Measurements from ENCODE around the gene SORCS1. TPM values are rescaled to one million over a fixed set of nuclear protein-coding genes. Genes with fewer than 3 reads are reported as not detected.

SORCS1 gene
- total RNA-seq, 1 donor from 2014 or later, result 13.6 TPM

DNA sequence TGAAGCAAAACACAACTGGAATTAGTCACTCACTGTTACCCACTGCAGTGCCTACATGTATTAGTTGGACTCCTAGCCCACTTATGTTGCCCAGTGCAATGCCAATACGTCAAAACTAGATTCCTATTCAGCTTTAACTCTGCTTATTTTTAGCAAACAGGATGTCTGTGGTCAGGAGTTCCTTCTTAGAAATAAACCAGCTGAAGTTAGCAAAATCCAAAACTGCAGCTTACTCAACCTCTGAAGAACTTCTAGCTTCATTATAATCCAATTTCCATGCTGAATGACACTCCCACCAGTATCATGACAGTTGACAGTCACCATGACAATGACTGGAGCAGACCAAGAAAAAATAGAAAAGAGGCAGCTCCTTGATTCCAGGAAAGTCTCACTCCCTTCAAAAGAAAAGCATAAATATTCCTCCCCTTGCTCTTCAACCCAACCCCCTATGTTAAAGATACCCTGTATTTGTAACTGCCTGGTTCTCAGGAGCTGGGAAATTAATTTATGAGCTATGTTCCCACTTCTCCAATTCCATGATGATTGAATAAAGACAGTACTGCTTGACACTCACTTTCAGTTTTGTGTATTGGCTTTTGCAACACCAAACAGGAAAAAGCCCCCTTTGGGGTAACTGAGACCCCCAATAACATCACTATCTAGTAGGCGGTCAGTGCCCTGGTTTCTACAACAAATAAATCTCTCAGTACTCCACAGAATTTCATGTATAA is 327.4 kb downstream of the SORCS1 start:
- no peak overlapping the region for H3K4me3 Mint-ChIP-seq (ENCODE audit: low read depth)
- H3K9me3 Mint-ChIP-seq (ENCODE audit: low read depth), result no peaks in the 10 kb centered on the region
- H3K27me3 Mint-ChIP-seq, result no peaks in the 10 kb centered on the region
- no peaks in the 10 kb centered on the region for H3K36me3 Mint-ChIP-seq (ENCODE audit: insufficient read depth)
- no peak for DNase-seq (ENCODE audit: low spot score, unreplicated experiment)
- H3K27ac Mint-ChIP-seq, result no peak overlapping the region
- peaks cover 2% of the 10 kb centered on the region for H3K4me1 Mint-ChIP-seq (ENCODE audit: low read depth)
- TF ChIP-seq CTCF (IDR thresholded peaks at IDR 0.05; ENCODE audit: unreplicated experiment), result no peak

- Mint-ChIP-seq H3K4me3 (ENCODE audit: low read depth) (no peak overlapping the region), H3K4me1 (ENCODE audit: low read depth) (no peaks in the 10 kb centered on the region), H3K27ac (no peak overlapping the region), H3K27me3 (no peaks in the 10 kb centered on the region), H3K36me3 (ENCODE audit: insufficient read depth) (no peaks in the 10 kb centered on the region), H3K9me3 (ENCODE audit: low read depth) (no peaks in the 10 kb centered on the region)
- DNase-seq (ENCODE audit: low spot score, unreplicated experiment), result no peak
- TF ChIP-seq CTCF (IDR thresholded peaks at IDR 0.05; ENCODE audit: unreplicated experiment), result no peak
Measured at GRCh38 chr10:106832846-106833245, 331.7 kb downstream of the SORCS1 start.

- DNase-seq (ENCODE audit: low spot score, unreplicated experiment), result no peak
- no peaks in the 10 kb centered on the region for H3K9me3 Mint-ChIP-seq (ENCODE audit: low read depth)
- H3K27me3 Mint-ChIP-seq, result no peaks in the 10 kb centered on the region
- no peaks in the 10 kb centered on the region for H3K4me1 Mint-ChIP-seq (ENCODE audit: low read depth)
- no peak for TF ChIP-seq CTCF (IDR thresholded peaks at IDR 0.05; ENCODE audit: unreplicated experiment)
- no peaks in the 10 kb centered on the region for H3K36me3 Mint-ChIP-seq (ENCODE audit: insufficient read depth)
- no peak overlapping the region for H3K4me3 Mint-ChIP-seq (ENCODE audit: low read depth)
- no peak overlapping the region for H3K27ac Mint-ChIP-seq
Measured at GRCh38 chr10:106830471-106830870, 334.0 kb downstream of the SORCS1 start.

- Mint-ChIP-seq H3K4me3 (ENCODE audit: low read depth) (no peak overlapping the region), H3K4me1 (ENCODE audit: low read depth) (no peaks in the 10 kb centered on the region), H3K27ac (no peak overlapping the region), H3K27me3 (no peaks in the 10 kb centered on the region), H3K36me3 (ENCODE audit: insufficient read depth) (no peaks in the 10 kb centered on the region), H3K9me3 (ENCODE audit: low read depth) (no peaks in the 10 kb centered on the region)
- TF ChIP-seq CTCF (IDR thresholded peaks at IDR 0.05; ENCODE audit: unreplicated experiment), result no peak
- no peak for DNase-seq (ENCODE audit: low spot score, unreplicated experiment)
Measured at GRCh38 chr10:106830006-106830405, 334.5 kb downstream of the SORCS1 start.

- H3K27ac Mint-ChIP-seq, result no peak overlapping the region
- no peak for DNase-seq (ENCODE audit: low spot score, unreplicated experiment)
- no peak for TF ChIP-seq CTCF (IDR thresholded peaks at IDR 0.05; ENCODE audit: unreplicated experiment)
- H3K27me3 Mint-ChIP-seq, result no peaks in the 10 kb centered on the region
- H3K4me3 Mint-ChIP-seq (ENCODE audit: low read depth), result no peak overlapping the region
- H3K9me3 Mint-ChIP-seq (ENCODE audit: low read depth), result no peaks in the 10 kb centered on the region
- no peaks in the 10 kb centered on the region for H3K36me3 Mint-ChIP-seq (ENCODE audit: insufficient read depth)
- H3K4me1 Mint-ChIP-seq (ENCODE audit: low read depth), result no peaks in the 10 kb centered on the region
Measured at GRCh38 chr10:106826716-106827115, 337.8 kb downstream of the SORCS1 start.
